HL-60 (cell line): ENCODE data around the gene PIGV.

ENCODE experiments used
- CTCF ChIP-seq: IDR thresholded peaks from one replicate; pipeline ENCODE4 v1.5.1; 2011; ENCODE audit warnings: low read length, control low read depth, inconsistent platforms; ENCODE audit not compliant: insufficient read depth
- GABPA ChIP-seq: IDR thresholded peaks from 2 replicates; pipeline ENCODE4 v1.6.1; 2012; ENCODE audit warnings: low read depth
- POLR2AphosphoS5 ChIP-seq: IDR thresholded peaks from 2 replicates; pipeline ENCODE4 v1.6.1; 2012; ENCODE audit warnings: low read depth
- REST ChIP-seq: IDR thresholded peaks from 2 replicates; pipeline ENCODE4 v1.6.1; 2012; ENCODE audit warnings: low read depth; ENCODE audit not compliant: insufficient replicate concordance

GRCh38 chr1:26811057-26811456 lies 23.3 kb downstream of the PIGV start:
- no peak for TF ChIP-seq CTCF
- TF ChIP-seq REST = no peak
- TF ChIP-seq POLR2AphosphoS5 = no peak
- TF ChIP-seq GABPA = no peak
